DMS153 treated with DMSO at 0.1 percent for 48 hours (cell line): ENCODE measurements around the gene CSRP2.
A peak's percentile ranks its signal among the peaks of the same experiment; 100 is the strongest.

ENCODE experiments used
- DNase-seq: peaks from one replicate; lab custom pipeline; 2025; ENCODE audit not compliant: unreplicated experiment; lab: John Stamatoyannopoulos, UW

The CSRP2 gene

GRCh38 chr12:76895796-76896195, 17.0 kb upstream of the CSRP2 start:
- DNase-seq: no peak

- DNase-seq: no peak
Observed at GRCh38 chr12:76891609-76892008, 12.8 kb upstream of the CSRP2 start.

GRCh38 chr12:76890151-76891143, 11.6 kb upstream of the CSRP2 start:
- no peak for DNase-seq

- DNase-seq: no peak
Observed at GRCh38 chr12:76888775-76889174, 10.0 kb upstream of the CSRP2 start.

DNA sequence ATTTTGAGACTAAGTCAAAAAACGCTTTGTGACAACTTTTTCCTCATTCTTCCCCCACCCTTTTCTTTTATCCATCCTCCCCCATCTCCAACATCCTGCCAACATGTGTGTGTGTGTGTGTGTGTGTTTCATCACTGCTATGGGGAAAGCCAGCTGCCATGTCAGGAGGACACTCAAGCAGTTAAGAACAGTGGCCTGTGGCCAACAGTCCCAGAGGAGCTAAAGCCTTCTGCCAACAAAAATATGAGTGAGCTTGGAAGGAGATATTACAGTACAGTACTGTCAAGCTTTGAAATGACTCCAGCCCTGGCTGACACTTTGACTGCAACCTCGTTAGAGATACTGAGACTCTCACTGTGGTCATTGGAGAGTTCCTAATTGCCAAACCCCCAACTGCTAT, 5.0 kb upstream of the CSRP2 start:
- DNase-seq: no peak

GRCh38 chr12:76883151-76883550, 4.3 kb upstream of the CSRP2 start:
- DNase-seq: no peak

- no peak for DNase-seq
Observed at GRCh38 chr12:76882367-76882766, 3.5 kb upstream of the CSRP2 start.

- DNase-seq: no peak
Observed at GRCh38 chr12:76881142-76881541, 2.3 kb upstream of the CSRP2 start.

GRCh38 chr12:76880519-76881023, 1.8 kb upstream of the CSRP2 start:
- no peak for DNase-seq

GRCh38 chr12:76879710-76880518, 1.1 kb upstream of the CSRP2 start:
- no peak for DNase-seq

GRCh38 chr12:76878099-76878898, 520 bp downstream of the CSRP2 start:
- DNase-seq: no peak

- DNase-seq: no peak
Observed at GRCh38 chr12:76876696-76877229, 2.1 kb downstream of the CSRP2 start.

- DNase-seq: no peak
Observed at GRCh38 chr12:76874491-76875190, 4.2 kb downstream of the CSRP2 start.

- DNase-seq: no peak
Observed at GRCh38 chr12:76874027-76874426, 4.8 kb downstream of the CSRP2 start.

GRCh38 chr12:76872415-76872814, 6.4 kb downstream of the CSRP2 start:
- no peak for DNase-seq

DNA sequence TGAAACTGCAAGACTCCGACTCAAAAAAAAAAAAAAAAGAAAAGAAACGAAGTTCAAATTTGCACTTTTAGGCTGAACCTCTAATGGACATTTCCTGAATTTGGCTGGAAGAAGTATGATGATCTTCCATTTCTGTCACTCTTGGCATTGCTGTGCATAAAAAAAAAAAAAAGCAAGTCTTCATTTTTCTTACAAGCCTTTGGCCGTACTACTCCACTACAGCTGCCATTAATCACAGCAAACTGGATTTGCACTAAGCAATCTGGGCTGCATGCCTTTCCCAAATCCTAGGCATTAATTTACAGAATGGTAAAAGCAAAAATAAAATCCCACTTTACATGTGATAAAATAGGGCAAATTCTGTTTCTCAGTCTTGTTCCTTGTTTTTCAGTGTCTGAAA, 7.1 kb downstream of the CSRP2 start:
- no peak for DNase-seq

DNA sequence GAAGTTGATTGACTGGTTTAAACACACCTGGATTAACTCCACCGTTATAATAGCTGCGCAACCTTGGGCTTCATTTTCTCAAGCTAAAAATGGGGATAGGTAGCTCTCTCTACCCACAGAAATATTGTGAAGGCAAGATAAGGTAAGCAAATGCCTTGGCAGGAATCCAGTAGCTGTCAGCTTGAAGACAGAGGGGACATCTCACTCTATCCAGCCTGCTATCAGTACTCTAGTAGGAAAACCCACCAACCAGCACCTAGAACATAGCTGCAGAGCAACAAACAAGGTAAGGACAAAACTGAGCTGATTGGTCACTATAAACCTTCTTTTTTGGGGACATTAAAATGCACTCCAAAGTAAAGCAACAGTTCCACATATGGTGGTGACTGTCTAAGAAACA, 7.7 kb downstream of the CSRP2 start:
- no peak for DNase-seq

DNA sequence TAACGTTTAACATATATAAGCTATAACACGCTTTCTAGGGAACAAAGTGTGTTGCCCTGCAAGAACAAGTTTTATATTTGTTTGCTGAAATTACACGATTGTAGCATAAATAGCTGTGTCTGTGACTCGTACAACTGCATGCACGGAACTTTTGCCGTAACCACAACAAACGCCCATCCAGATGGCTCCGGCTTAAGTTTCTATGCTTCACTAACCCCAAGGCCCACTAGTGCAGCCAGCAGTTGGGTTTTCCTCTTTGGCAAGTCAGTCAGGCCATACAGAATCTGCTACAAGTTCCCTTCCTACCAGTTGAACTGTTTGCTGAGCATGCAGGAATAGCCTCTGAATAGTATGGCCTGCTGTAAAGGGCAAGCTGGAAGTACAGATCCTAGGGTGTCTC, 12.1 kb downstream of the CSRP2 start:
- no peak for DNase-seq

DNA sequence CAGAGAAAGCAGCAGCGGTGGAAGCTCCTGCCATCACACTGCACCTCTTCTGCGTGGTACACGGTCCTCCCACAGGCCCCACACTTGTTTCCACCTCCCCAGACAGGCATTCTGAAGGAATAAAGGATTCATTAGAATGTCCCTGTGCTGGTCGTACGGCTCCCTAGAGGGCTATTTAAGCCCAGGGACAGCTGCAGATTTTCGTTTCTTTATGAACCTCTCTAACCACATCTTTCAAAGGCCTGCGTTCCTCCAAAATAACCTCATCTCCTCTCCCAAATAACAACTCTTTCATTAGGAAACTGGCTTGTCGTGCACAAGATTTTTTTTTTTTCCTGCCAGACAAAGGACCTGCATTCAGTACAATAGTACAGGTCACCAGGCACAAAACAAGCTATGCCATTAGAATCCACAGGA, 12.7 kb downstream of the CSRP2 start:
- DNase-seq: peak; percentile 12

- DNase-seq: no peak
Observed at GRCh38 chr12:76864791-76865400, 13.9 kb downstream of the CSRP2 start.
